ENCODE measurements around the gene ACTRT2.

- no peak for TF ChIP-seq CTCF (IDR thresholded peaks at IDR 0.05; ENCODE audit: insufficient read depth, low read length, poor library complexity, severe bottlenecking)
- no peak for TF ChIP-seq EZH2phosphoT487 (conservative IDR thresholded peaks at IDR 0.05; ENCODE audit: low read length)
Observed at GRCh38 chr1:3066250-3066711, 45.0 kb downstream of the ACTRT2 start.
